Measurements from ENCODE around the gene LPCAT3.
"Not testable (repeated sequence)": the region's sequence is repeated elsewhere in the genome, so short reads cannot be mapped to it uniquely, and the experiment has no call there.

Gene LPCAT3

DNA sequence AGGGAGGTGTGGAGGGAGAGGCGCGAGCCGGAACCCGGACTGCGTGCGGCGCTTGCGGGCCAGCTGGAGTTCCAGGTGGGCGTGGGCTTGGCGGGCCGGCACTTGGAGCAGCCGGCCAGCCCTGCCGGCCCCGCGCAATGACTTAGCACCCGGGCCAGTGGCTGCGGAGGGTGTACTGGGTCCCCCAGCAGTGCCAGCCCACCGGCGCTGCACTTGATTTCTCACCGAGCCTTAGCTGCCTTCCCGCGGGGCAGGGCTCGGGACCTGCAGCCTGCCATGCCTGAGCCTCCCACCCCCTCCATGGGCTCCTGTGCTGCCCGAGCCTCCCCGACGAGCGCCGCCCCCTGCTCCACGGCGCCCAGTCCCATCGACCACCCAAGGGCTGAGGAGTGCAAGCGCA lies 19.1 kb upstream of the LPCAT3 start:
- H3K4me3 ChIP-seq (ENCODE audit: low read depth, low read length) = not testable (repeated sequence)

DNA sequence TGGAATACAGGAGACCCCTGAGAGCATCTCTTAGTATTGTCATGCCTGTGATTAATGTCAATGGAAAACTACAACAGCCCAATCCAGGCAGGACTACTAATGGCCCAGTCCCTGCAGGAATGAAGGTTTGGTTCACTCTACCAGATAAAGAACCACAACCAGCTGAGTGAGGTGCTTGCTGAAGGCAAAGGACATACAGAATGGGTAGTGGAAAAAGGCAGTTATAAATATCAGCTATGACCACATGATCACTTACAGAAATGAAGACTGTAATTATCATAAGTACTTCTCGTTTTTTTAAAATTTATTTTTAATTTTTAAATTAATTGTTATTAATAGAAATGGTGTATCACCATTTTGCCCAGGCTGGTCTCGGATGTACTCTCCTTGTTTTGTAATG lies 17.2 kb upstream of the LPCAT3 start:
- H3K4me3 ChIP-seq (ENCODE audit: low read depth, low read length) = no peak overlapping the region

DNA sequence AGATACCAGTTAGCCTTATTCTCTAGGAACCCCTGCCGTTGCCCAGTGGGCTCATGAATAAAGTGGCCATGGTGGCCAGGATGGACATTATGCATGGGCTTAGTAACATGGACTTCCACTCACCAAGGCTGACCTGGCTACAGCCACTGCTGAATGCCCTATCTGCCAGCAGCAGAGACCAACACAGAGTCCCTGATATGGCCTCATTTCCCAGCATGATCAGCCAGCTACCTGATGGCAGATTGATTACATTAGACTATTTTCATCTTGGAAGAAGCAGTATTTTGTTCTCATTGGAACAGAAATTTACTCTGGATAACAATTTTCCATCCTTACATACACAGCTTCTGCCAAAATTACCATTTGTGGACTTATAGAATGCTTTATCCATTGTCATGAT lies 16.2 kb upstream of the LPCAT3 start:
- H3K4me3 ChIP-seq (ENCODE audit: low read depth, low read length) = no peak overlapping the region

DNA sequence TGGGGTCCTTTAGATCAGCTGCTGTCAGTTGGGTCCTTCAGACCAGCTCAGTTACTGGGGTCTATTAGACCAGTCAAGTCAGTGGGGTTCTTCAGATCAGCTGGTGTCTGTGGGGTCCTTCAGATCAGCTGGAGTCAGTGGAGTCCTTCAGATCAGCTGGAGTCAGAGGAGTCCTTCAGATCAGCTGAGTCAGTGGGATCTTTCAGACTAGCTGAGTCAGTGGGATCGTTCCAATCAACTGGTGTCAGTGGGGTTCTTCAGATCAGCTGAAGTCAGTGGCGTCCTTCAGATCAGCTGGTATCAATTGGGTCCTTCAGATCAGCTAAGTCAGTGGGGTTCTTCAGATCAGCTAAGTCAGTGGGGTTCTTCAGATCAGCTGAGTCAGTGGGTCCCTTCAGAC lies 14.7 kb upstream of the LPCAT3 start:
- no peak overlapping the region for H3K4me3 ChIP-seq (ENCODE audit: low read depth, low read length)

DNA sequence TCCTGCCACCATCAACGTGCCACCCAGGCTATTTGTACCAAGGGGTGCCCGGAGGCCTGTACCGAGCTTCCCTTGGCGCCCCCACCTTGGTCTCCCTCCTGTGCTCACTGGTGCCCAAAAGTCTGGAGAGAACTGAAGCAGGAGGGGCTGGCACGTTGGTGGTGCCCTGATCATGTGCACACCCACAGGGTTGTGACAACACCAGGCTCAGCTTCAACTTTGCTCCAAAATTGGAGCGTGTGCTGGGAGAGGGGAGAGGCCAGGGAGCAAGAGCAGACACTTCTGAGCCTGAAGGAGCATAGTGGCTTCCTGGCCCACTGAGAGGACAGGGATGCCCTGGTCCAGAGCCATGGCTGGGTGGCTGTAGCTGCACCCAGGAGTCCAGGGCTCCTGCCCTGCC lies 13.0 kb upstream of the LPCAT3 start:
- H3K4me3 ChIP-seq (ENCODE audit: low read depth, low read length) = no peak overlapping the region

DNA sequence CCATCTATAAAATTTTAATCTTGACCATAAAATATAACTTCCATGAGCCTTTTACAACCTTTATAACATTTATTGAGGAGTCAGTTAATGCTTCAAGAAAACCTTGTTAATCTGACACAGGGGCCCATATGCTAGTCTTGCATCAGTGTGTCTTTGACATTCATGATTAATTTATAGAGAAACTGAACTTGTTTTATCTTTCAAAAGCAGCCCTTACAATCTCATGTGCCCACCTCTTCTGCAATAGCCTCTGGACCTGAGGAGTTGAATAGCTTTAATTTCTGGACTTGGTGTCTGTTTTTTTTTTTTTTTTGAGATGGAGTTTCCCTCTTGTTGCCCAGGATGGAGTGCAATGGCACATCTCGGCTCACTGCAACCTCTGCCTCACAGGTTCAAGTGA lies 8.6 kb upstream of the LPCAT3 start:
- no peak overlapping the region for H3K4me3 ChIP-seq (ENCODE audit: low read depth, low read length)

DNA sequence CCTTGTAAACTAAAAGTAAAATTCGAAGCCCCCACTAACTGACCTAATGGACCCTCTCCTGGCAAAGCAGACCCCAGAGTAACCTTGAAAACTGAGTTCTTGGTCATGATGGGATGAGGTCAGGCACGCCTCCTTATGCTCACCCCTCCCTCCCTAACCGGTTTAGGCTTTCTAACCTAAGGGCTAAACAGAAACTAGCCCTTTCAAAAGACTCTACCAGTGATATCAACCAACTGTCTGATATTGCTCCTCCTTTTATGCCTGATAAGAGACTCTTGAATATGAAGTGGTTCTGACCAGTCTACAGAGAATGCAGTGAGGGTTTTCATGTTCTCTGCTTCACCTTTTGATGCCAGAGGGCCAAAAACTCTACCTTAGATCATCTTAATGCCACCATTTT lies 4.8 kb upstream of the LPCAT3 start:
- H3K4me3 ChIP-seq (ENCODE audit: low read depth, low read length) = no peak overlapping the region

DNA sequence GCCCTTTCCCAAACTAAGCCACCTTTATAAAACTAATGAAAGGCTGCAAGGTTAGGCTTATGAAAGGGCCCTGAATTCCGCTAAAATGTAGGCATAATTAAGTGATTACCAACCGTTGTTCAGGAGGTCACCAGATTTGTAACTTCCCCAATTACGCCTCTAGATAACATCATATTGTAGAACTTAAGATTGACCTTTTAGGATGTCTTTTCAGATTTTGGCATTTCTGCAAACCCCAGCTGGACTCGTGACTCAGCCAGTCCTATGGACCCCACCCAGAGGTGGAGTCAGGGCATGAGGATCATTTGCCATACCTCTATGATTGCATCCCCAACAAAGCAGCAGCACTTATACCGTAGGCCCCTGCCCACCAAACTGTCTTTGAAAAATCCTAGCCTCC lies 3.7 kb upstream of the LPCAT3 start:
- no peak overlapping the region for H3K4me3 ChIP-seq (ENCODE audit: low read depth, low read length)

DNA sequence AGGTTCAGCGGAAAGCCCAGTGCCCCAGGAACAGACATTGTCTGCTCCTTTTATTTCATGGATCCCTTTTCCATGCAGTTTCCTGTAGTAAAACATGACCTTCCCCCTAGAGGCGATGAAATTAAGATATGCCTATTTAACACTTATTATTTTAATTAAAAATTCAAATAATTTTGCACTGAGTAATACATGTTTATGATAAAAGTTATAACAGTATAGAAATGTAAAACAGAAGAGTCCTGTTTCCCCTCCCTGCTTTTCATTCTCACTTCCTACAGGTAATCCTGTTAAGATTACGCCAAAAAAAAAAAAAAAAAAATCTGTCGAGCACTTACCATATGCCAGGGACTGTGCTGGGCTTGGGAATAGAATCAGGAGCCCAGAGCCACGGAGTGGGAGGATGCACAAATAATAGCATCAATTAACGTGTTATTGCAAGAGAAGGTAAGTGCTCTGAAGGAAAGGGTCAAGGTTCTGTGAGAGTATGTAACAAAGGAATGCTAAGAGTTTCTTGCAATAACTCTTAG lies 830 bp upstream of the LPCAT3 start:
- H3K4me3 ChIP-seq (ENCODE audit: low read depth, low read length) = peak overlapping the region; percentile 83

DNA sequence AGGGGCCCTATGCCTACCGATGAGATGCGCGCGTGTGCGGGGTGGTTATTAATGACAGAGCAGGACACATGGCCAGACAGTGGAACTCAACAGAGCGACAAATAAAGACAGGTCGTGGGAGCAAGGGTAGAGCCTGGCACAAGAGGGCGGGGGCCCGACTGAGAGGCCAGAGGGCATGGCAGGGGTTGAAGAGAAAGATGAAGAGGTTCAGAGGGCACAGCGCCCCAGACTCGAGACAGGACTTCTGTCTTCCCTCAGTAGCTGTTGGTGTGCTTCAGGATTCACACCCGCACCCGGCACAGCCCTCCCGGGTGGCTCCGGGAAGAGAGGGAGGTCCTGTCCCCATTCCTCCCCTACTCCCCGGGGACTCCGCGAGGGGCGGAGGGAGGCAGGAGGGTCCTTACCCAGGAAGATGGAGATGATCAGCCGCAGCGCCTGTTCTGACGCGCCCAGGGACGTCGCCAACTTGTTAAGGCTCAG lies 366 bp downstream of the LPCAT3 start:
- H3K4me3 ChIP-seq (ENCODE audit: low read depth, low read length) = peak overlapping the region; percentile 83

DNA sequence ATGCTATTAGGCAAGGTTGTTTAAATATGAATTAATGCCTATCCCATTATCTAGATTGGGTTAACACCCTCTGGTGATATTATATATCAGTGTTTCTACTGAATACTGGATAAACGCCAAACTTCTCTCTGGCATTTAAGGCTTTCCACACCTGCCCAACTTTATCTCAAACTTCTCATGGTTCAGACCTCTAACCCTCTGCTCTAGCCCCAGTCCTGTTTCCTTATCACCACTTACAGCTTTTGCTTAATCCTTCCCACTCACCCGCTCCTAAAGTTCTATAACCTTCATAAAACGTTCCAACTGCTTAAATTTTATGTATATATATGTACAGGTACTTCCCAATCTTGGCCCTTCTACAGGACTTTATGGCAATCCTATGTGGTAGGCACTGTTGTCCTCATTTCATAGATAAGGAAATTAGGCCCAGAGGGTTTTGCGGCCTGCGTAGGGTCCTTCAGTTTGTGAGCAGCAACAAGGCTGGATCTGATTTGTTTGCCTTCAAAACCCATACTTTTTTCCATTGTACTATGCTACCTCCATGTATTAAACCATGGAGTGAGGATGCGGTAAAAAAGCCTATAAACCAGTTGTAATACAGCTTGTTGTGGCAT lies 1.2 kb downstream of the LPCAT3 start:
- no peak overlapping the region for H3K4me3 ChIP-seq (ENCODE audit: low read depth, low read length)

DNA sequence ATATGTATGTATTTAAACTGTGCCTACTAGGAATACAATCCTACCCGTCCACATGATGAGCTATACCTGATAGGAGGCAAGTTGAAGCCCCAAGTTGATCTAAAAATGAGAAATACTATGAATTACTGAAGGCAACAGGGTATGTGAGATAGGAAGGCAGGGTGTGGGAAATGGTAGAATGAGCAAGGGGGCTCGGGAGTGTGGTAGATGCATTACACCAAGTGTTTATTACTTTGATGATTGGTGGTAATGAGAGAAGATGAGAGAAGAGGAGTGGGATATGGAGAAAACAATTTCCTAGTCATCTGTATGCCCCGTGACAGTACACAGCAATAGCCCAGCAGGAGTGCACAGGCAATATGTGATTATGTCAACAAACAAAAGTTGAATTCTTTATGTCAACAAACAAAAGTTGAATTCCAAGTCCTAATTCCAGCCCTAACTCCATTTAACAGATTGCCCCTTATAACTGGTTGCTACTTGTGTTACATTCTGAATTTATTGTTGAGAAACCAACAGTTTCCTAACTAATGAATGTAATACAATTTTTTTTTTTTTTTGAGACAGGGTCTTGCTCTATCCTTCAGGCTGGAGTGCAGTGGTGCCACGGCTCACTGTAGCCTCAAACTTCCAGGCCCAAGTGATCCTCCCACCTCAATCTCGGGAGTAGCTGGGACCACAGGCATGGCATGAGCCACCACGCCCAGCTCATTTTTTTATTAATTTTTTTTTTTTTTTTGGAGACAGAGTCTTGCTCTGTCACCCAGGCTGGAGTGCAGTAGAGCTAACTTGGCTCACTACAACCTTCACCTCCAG lies 2.5 kb downstream of the LPCAT3 start:
- H3K4me3 ChIP-seq (ENCODE audit: low read depth, low read length) = no peak overlapping the region

DNA sequence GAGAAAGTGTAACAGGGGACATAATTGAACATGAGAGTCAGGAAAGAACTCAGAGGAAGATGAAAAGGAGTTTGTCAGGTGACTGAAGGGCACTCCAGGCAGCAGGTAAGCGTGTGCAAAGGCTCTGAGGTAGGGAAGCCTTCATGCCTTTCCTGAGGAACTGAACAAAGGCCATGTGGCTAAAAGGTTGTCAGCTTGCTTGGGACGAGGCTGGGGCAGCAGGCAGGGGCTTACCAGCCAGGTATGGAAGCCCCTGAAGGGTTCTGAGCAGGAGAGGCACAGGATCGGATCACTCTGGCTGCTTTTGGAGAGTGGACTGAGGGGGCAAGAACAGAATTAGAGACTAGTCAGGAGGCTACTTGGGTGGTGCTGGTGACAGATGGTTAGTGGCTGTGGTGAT lies 5.2 kb downstream of the LPCAT3 start:
- no peak overlapping the region for H3K4me3 ChIP-seq (ENCODE audit: low read depth, low read length)

DNA sequence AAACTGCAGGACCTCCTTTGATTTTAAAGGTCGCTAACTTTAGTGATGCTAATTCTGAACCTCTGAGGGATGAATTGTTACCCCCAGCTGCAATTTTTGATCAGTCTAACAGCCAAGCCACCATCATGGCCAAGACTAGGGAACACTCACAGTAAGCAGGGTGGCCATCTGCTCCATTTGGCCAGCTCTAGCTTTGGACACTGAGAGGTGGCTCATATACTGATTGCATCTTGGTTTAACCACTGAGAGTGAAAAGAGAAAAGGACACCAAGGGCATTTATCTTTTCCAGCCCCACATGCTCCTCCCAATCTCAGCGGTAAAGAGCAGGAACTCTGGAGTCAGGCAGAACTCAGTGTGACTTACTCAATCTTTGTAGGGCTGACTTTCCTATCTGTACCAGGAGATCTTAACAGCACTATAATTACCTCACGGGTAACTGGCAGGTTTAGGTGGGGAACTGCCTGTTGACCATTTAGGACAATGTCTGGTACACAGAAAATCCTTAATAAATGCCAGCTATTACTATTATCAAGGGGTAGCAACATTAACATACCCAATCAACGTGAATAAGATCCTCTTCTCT lies 6.2 kb downstream of the LPCAT3 start:
- no peak overlapping the region for H3K4me3 ChIP-seq (ENCODE audit: low read depth, low read length)

DNA sequence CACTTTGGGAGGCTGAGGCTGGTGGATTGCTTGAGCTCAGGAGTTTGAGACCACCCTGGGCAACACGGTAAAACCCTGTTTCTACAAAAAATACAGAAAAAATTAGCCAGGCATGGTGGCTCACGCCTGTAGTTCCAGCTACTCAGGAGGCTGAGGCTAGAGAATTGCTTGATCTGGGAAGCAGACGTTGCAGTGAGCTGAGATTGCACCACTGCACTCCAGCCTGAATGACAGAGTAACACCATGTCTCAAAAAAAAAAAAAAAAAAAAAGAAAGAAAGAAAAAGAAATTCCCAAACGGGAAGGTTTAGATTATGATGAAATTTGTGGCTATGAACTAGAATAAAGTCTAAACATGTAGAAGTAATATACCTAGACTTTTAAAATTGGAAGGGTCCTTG lies 6.9 kb downstream of the LPCAT3 start:
- not testable (repeated sequence) for H3K4me3 ChIP-seq (ENCODE audit: low read depth, low read length)

DNA sequence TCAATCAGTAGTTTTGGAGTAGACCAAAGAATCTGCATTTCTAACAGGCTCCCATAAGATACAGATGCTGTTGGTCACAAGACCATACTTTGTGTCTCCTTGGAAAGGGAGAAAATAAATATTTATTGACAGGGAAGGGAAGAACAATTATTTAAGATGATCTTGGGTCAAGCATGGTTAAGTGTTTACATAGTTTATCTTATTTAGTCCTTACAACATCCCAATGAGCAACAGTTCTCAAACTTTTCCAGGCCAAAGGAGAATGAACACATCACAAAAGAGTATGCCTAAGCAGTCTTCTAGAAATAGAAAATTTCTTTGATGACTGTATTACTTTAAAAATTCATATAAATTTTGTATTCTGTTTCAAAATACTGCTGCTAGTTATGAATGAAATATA lies 8.8 kb downstream of the LPCAT3 start:
- no peak overlapping the region for H3K4me3 ChIP-seq (ENCODE audit: low read depth, low read length)

DNA sequence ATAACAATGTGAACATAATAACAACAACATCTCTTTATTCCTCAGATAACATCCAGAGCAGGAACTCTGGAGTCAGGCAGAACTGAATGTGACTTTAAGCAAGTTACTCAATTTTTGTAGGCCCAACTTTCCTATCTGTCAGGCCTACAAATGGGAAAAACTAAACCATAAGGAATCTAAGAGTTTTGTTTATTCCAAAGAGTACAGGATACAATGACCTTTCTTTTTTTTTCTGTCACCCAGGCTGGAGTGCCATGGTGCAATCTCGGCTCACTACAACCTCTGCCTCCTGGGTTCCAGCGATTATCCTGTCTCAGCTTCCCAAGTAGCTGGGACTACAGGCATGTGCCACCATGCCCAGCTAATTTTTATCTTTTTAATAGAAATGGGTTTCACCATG lies 9.4 kb downstream of the LPCAT3 start:
- no peak overlapping the region for H3K4me3 ChIP-seq (ENCODE audit: low read depth, low read length)

DNA sequence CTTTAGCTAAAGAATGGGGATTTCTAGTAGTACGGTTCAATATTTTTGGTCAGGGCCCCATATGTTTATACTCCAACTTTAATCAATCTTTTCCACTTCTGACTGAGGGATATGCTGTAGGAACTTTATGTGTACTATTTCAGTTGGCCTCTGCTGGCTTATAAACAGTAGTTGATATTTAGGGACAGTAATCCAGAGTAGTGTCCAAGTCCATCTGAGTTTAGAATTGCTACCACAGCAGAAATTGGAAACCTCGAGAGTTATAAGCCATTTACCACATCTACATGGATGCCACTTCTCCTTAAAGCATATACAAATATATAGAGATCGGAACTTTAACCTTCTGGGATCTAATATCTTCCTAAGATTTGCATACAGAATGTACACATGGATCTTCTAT lies 11.6 kb downstream of the LPCAT3 start:
- H3K4me3 ChIP-seq (ENCODE audit: low read depth, low read length) = no peak overlapping the region

DNA sequence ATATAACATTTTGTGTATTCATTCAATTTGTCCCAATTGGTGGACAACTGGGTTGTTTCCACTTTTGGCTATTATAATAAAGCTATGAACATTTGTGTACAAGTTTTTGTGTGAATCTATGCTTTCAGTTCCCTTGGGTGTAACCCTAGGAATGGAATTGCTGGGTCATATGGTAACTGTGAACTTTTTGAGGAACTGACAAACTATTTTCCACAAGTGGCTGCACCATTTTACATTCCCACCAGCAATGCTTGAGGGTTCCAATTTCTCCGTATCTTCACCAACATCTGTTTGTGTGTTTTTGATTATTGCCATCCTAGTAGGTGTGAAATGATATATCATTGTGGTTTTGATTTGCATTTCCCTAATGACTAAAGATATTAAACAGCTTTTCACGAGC lies 13.0 kb downstream of the LPCAT3 start:
- no peak overlapping the region for H3K4me3 ChIP-seq (ENCODE audit: low read depth, low read length)

DNA sequence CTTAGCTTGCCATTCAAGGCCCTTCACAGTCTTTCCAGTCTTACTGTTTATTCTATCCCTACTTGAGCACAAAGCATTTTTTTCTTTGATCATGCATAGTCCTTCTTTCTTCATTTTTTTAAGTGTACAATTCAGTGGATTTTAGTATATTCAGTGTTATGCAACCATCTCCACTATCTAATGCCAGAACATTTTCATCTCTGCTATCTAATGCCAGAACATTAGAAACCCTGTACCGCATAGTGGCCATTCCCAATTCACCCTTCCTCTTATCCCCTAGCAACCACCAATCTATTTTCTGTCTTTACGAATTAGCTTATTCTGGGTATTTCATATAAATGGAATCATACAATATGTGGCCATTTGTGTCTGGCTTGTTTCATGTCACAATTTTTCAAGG lies 13.4 kb downstream of the LPCAT3 start:
- no peak overlapping the region for H3K4me3 ChIP-seq (ENCODE audit: low read depth, low read length)

DNA sequence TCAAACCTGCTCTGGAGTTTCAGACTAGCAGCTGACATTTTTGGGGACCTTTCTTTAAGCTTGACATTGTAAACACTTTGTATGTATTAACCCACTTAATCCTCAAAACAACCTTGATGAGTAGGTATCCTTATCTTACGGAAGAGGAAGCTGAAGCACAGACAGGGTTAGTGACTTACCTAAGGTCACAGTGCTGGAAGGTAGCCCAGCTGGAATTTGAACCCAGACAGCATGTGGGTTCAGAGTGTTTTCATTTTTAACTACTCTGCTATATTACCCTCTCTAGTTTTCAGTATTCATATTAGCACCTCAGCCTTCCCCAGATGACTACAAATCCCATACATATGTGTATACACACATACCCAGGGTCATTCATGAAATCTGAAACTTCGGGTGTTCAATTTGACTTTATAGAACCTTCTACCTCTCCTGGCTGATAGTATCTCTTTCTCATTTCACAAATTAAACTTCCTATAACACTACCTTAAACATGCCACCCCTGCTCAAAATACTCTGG lies 13.9 kb downstream of the LPCAT3 start:
- H3K4me3 ChIP-seq (ENCODE audit: low read depth, low read length) = no peak overlapping the region
